ENCODE data around the gene HNRNPM. TPM values are rescaled to one million over a fixed set of nuclear protein-coding genes. Genes with fewer than 3 reads are reported as not detected.
"Not testable (repeated sequence)": the region's sequence is repeated elsewhere in the genome, so short reads cannot be mapped to it uniquely, and the experiment has no call there.

Gene HNRNPM
- total RNA-seq, 1 experiment from 2014 or later = 68.3 TPM

DNA sequence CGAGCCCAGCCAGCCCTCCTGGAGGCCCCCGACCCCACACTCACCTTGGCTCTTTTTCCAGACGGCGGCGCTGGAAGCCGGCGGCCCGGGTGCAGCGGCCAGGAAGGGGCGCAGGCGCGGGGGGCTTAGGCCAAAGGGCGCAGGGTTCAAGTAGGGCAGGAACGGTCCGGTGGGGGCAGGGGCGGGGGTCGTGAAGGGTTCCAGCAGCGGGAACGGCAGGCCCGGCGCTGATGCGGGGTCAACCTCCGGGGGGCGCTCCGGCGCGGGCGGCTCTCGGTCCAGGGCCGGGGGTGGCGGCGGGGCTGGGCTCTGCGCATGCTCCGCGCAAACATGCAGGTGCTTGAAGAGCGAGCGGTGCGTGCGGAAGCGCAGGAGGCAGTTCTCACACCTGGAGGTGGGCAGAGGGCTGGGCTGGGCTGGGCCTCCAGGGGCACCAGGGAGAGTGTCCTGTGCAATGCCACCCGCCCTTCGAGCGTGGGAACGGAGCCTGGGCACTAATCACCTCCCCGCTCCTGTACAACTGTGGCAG is 66.9 kb downstream of the HNRNPM start:
- DNase-seq (ENCODE audit: low read depth) = no peak

DNA sequence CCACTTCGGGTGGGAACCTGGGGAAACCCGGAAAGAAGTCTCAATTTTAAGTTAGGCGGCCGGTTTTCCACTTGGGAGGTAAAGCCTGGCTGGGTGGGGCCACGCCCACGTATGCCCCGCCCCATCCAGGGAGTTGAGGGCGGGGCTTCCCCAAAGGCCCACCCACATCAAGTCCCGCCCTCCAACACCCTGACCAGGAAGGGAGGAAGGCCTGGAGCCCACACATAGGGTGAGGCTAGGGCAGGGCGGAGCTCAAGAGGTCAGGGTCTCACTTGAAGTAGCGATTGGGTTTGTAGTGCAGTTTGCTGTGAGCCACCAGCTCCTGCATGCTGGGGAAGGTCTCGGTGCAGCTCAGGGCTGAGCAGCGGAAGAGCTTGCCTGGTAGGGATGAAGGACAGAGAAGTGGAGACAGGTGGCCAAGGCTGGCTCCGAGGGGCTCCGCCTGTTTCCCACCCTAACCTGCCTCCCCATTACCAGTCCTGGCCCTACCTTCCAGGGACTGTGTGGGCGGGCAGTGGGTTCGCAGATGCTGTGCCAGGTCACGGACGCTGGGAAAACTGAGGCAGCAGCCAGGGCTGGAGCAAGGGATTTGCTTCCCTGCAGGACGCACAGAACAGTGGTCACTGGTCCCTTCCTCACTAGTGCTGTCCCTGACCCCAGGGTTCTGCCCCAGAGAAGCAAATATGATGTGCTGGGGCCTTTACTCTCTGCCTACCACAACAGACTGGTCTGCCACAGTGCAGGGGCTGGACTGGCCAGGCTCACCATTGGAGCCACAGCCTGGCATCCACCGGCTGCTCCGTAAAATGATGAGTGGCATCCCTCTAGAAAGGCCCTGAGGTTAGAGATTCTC is 67.6 kb downstream of the HNRNPM start:
- DNase-seq (ENCODE audit: low read depth) = no peak

DNA sequence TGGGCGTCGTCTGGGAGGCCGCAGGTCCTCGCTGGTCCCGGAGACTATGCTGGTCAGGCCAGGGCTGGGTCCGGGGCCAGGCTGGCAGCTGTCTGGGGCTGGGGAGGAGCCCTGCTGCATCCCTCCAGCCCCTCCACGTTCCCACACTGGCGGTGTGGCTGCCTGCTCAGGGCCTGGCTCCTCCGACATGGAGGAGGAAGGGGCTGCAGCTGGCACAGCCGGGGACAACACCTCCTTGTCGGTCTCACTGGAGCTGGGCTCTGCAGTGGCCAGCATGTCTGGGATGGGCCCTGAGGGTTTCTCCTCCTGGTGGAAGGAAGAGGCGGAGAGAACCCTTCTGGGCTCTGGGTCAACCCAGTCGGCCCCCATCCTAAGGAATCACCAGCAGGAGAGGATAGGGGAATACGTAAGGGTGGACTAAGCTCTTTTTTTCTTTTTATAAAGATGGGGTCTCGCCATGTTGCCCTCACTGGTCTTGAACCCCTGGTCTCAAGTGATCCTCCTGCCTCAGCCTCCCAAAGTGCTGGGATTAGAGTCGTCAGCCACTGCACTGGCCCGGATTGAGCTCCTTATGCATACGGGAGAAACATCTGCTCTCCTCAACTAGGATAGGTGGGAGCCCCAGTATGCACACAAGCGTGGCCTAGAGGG is 68.4 kb downstream of the HNRNPM start:
- DNase-seq (ENCODE audit: low read depth) = no peak

DNA sequence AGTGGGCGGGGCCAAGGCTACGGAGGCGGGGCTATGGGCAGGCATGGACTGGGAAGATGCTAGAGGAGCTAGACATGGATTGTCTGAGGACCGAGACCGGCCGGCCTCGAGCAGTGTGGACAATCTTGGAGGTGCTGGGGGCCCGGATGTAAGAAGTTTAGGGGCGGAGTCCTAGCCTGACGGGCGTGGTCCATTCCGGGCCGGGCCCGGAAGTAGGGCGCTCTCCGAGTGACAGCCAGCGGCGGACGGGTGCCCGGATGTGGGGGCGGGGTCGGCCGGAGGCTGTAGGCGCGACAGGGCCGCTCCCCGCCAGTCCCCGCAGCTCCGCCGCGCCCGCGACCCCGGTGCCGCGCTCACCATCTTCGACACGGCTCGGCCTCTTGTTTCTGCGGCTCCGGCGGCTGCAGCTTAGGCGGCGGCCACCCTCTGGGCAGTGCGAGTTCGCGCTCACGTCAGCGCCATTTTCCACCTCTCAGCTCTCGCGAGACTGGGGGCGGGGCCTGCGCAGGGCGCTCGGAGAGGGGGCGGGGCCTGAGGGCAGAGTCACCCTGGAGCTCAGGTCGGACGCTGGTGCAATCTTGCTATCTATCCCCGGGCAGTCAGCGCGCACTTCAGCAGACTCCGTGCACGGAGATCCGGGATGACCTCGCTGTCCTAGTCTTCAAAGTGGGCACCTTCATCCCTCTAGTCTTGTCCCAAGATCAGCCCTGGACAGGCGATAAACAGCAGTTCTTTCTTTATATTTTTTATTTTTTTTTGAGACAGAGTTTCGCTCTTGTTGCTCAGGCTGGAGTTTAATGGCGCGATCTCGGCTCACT is 69.1 kb downstream of the HNRNPM start, which contains the start of gene ZNF414:
ZNF414 (minus strand) TSS at position 481 of the 818 bp plus-strand sequence; CDS start at position 360, 121 bp downstream.
- DNase-seq (ENCODE audit: low read depth) = peak; percentile 97

DNA sequence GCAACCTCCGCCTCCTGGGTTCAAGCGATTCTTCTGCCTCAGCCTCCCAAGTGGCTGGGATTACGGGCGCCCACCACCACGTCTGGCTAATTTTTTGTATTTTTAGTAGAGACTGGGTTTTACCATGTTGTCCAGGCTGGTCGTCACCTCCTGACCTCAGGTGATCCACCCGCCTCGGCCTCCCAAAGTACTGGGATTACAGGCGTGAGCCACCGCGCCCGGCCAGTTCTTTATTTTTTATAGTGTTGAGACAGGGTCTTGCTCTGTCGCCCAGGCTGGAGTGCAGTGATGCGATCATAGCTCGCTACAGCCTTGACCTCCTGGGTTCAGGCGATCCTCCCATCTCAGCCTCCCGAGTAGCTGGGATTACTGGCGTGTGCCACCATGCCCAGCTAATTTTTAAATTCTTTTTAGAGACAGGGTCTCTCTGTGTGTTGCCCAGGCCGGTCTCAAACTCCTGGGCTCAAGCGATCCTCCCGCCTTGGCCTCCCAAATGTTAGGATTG is 69.8 kb downstream of the HNRNPM start:
- DNase-seq (ENCODE audit: low read depth) = not testable (repeated sequence)

DNA sequence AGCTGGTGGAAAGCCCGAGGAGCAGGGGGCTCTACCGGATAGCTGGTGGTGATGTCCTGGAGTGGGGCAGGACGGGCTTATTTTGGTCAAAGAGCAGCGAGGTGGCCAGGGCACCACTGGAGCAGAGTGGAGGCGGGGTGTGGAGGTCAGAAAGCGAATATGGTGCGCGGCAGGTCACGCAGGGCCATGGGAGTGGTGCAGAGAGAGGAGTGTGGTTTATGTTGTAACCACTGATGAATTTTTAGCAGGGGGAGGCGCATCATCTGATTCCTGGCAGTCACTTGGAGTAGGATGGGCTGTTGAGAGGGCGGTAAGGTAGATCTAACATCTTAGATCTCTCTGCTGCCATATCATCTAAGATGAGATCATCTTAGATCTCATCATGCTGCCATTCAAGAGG is 70.5 kb downstream of the HNRNPM start:
- no peak for DNase-seq (ENCODE audit: low read depth)

DNA sequence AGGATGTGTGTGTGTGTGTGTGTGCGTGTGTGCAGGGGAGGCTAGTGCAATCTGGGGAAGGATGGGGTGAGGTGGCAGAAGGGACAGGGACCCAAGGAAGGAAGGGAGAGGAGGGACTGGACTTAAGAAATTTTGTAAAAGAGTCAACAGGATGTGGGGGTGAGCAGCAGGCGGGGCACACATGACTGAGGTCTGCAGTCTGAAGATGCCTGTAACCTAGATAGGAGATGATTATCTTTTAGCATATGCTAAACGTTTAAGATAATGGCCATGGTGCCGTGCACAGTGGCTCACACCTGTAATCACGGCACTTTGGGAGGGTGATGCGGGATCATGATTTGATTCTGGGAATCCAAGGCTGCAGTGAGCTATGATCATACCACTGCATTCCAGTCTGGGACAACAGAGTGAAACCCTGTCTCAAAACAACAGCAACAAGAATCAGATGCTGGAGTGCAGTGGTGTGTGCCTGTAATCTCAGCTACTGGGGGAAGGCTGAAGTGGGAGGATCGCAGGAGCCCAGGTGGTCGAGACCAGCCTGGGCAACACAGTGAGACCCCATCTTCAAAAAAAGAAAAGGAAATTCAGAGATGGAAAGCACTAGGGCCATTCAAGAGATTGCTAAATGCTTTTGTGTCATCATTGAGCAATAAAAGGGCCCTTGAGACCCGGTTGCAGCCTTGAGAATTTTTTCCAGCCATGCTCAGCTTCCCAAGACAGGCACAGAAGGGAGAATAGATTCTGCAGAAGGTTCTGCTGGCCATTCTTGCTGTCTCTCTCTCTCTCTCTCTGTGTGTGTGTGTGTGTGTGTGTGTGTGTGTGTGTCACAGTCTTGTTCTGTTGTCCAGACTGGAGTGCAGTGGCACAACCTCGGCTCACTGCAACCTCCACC is 73.0 kb downstream of the HNRNPM start:
- DNase-seq (ENCODE audit: low read depth) = no peak

DNA sequence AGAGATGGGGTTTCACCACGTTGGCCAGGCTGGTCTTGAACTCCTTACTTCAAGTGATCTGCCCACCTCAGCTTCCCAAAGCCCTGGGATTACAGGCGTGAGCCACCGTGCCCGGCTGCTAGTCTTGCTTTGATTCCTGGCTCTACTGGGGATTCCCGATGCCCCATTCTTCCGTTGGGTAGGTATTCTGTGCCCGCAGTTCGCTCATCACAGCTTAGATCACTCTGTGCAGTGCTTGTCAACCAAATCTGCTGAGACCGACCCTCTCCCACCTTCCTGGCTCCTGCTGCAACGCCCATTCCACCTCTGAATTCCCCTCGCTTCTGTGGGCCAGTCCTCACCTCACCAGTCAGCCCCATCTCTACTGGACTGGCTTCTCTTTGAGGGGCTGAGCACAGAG is 73.8 kb downstream of the HNRNPM start:
- no peak for DNase-seq (ENCODE audit: low read depth)

DNA sequence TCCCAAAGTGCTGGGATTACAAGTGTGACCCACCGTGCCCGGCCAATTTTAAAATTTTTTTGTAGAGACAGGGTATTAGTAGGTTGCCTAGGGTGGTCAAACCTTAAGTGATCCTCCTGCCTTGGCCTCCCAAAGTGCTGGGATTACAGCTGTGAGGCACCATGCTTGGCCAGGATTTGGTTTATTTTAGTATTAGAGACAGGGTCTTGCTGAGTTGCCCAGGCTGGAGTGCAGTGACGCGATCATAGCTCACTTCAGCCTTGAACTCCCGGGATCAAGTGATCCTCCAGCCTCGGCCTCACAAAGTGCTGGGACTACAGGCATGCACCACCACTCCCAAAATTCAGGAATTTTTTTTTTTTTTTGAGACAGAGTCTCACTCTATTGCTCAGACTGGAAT is 74.6 kb downstream of the HNRNPM start:
- DNase-seq (ENCODE audit: low read depth) = no peak

DNA sequence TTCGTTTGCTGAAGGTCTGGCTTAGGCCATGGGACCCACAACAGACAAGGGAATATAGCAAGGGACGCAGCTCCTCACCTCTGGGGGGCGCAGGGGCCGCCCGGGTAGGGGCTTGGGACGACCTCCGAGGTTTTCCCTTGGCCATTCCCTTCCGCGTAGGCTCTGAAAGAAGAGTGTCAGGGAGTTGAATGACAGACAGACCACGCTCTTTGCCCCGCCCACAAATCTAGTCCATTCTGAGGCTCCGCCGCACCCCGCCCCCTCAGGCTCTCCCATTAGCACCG is 80.6 kb downstream of the HNRNPM start:
- no peak for DNase-seq (ENCODE audit: low read depth)

DNA sequence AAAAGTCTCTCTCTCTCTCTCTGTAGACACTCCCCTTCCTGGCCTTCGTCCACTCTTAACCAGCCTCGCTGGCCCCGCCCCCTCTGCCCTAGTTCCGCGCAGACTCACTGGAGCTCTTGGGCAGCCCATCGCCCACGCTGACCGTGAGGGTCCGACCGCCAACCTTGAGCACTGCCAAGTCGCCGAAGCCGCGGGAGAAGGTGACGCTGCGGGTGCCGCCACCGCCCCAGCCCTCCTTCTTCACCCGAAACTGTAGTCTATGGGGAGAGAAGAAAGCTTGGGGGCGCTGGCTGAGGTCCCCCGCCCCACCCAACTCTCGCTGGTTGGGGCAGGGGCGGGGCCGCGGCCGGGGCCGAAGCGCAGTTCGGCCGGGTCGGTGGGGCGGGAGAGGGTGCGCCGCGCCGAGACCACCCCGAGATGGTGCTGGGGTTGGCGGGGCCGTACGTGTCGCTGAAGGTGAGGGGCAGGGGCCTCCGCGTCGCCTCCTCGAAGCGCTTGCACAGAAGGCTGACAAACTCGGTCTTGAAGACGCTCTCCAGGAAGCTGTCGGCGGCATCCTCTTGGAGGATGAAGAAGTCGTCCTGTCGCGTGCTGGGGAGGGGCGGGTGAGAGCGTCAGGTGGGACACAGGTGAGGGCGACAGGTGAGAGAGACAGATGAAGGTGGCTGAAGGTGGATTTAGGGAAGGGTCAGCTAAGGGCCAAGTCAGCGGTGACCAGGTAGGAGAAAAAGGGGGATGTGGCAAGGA is 81.7 kb downstream of the HNRNPM start:
- DNase-seq (ENCODE audit: low read depth) = peak; percentile 92

DNA sequence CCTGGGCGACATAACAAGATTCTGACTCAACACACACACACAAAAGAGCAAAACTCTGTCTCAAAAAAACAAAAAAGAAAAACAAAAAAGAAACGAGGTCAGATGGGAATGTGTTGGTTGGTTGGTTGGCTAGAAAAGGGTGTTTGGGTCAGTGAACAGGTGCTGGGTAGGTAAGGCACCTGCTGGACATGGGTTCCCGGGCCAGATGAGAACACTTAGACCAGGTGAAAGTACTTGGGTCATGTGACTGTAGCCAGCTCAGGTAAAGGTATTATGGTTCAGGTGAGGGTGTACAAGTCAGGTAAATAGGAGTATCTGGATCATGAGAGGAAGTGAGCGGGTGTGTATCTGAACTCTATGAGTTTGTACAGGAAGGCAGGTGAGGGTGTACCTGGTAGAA is 83.7 kb downstream of the HNRNPM start:
- DNase-seq (ENCODE audit: low read depth) = no peak

DNA sequence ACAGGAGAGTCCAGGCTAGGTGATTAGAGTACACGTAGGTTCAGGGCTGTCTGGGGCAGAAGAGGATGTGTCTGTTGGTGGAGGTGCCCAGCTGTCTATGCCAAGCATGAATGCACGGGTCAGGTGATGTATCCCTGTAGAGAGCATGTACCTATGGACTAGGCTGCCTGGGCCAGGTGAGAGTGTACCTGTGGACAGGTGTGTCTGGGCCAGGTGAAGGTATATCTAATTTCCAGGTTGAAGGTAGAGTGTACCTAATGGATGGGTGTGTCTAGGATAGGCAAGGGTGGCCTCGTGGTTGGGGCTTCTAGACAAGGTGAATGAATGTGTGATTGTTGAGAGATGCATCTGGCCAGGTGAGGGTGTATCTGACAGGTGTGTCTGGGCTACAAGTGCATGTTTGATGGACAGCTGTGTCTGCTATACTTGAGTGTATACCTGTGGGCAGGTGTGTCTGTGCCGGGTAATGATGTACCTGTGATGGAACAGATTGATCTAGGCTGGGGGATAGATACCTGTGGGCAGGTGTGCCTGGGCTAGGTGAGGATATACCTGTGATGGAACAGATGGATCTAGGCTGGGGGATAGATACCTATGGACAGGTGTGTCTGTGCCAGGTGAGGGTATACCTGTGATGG is 84.7 kb downstream of the HNRNPM start:
- no peak for DNase-seq (ENCODE audit: low read depth)

DNA sequence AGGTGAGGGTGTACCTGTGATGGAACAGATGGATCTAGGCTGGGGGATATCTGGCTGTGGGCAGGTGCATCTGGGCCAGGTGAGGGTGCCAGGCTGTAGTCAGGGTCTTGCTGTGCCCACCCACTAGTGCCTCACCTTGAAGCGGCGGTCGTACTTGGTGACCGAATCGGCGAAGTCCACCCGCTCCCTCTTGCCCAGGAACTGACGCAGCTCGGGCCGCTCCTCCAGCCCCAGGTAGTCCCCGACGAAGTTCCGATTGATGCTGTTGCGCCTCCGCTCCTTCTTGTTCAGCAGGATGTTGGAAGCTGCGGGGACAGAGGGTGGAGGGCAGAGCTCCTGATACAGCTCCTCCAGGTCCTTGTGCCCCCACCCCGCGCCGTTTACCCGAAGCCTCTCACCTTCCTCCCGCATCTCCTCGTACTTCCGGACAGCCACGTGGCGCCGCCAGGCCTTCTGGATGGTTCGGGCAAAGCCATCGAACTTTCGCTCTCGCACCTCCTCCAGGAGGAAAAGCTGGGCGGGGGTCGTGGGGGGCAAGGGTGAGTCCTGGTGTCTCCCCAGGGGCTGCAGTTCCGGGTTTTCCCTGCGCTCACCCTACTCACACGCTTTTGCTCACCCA is 85.4 kb downstream of the HNRNPM start:
- DNase-seq (ENCODE audit: low read depth) = no peak

DNA sequence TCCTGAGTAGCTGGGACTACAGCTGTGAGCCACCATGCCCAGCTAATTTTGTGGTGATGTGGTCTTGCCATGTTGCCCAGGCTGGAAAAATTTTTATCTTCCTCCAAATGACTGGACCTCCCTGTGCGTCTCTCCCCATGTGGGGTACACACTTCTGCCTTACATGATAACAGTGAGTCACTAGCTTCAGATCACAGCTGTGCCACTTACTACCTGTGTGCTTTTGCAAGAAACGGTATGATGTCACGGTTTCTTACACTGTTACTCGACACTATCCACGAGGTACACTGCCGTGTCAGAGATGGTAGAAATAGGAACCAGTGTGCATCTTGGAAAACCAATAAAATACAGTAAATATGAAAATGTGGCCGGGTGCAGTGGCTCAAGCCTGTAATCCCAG is 86.7 kb downstream of the HNRNPM start:
- no peak for DNase-seq (ENCODE audit: low read depth)

DNA sequence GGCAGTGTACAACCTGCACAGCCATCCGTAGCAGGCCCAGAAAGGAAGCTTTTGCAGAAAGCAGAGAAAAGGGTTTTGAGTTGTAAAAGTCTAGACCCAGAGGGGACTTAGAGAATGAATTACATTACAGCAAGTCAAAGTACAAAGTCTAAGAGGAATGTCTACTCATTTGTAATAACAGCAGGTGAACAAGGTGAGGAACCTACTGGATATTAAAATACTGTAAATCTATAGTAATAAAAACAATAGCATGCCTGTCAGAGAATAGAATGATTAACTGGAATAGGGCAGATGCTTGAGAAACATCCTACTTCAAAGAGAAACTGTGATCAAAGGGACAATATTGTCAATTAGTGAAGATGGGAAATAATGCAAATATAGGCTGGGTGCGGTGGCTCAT is 87.5 kb downstream of the HNRNPM start:
- DNase-seq (ENCODE audit: low read depth) = no peak

DNA sequence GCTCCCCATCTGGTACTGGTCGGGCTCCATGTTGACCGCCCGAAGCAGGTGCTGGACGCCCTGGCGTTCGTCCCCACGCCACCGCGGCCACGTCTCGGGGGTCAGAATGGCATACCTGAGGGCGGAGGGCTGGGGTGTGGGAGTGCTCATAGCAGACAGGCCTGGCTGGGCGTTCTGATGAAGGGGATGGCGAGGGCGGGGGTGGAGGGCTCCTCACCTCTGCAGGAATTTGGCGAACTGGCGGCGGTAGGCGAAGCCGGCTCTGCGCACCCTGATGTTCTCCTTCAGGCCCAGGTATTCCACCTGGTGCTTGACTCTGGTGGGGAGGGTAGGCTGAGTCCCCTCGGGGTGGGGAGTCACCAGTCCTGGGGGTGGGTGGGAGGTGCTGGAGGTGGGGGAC is 91.5 kb downstream of the HNRNPM start:
- DNase-seq (ENCODE audit: low read depth) = no peak

DNA sequence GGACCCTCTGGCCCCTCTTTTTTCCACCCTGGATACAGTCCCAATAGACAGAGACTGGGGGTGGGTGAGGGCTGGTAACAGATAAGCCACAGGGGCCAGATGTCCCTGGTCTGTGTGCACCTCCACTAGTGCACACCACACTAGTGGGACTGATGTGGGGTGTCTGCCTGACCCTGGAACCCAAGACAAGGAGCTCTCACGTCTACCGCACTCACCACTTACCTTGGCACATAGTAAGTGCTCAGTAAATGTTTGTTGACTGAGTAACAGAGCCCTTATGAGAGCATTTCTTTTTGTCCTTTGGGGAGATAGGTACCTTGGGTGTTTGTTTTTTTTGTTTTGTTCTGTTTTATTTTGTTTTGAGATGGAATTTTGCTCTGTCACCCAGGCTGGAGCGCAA is 92.3 kb downstream of the HNRNPM start:
- no peak for DNase-seq (ENCODE audit: low read depth)
